CD14-positive monocyte (primary cell): ENCODE results near the gene OR2V2. TPM values are rescaled to one million over a fixed set of nuclear protein-coding genes. Genes with fewer than 3 reads are reported as not detected.

Source experiments
- DNase-seq, 3 donors: peaks; one replicate each; pipeline ENCODE4 v3.0.0-alpha.2; 2011 to 2022
- H2AFZ ChIP-seq: 2 replicates; pipeline ENCODE4 v1.6.0; 2012; ENCODE audit warnings: mild to moderate bottlenecking, low read depth, low read length, inconsistent platforms; ENCODE audit not compliant: insufficient read depth, poor library complexity, severe bottlenecking
- H3K27ac ChIP-seq, 2 donors: 1 replicate in 1 of 2; 2 replicates in 1 of 2; pipeline ENCODE4 v1.5.1; 2012 to 2013; ENCODE audit warnings: low read length in 2 of 2, control low read depth in 1 of 2, inconsistent platforms in 1 of 2, low read depth in 1 of 2, mild to moderate bottlenecking in 1 of 2
- H3K27me3 ChIP-seq, 2 donors: one replicate each; pipeline versions ENCODE4 v1.6.0 to v1.6.1; 2011 to 2013; ENCODE audit warnings: low read length in 2 of 2; ENCODE audit not compliant: control insufficient read depth in 2 of 2, insufficient read depth in 2 of 2
- H3K36me3 ChIP-seq, 2 donors: replicated peaks in 1 of 2; 1 replicate in 1 of 2; 2 replicates in 1 of 2; pipeline versions ENCODE4 v1.5.1 to v1.6.1; 2012 to 2013; ENCODE audit warnings: low read length in 2 of 2, control low read depth in 1 of 2, inconsistent platforms in 1 of 2, mild to moderate bottlenecking in 1 of 2; ENCODE audit not compliant: insufficient read depth in 2 of 2, control insufficient read depth in 1 of 2
- H3K4me1 ChIP-seq, 2 donors: 1 replicate in 1 of 2; 2 replicates in 1 of 2; pipeline versions ENCODE4 v1.5.1 to v1.6.1; 2012 to 2013; ENCODE audit warnings: low read length in 2 of 2, control low read depth in 1 of 2, inconsistent platforms in 1 of 2, mild to moderate bottlenecking in 1 of 2, moderate library complexity in 1 of 2; ENCODE audit not compliant: insufficient read depth in 2 of 2, control insufficient read depth in 1 of 2
- H3K4me2 ChIP-seq: replicated peaks from 2 replicates; pipeline ENCODE3; 2012; ENCODE audit warnings: low read length, moderate library complexity, mild to moderate bottlenecking; ENCODE audit not compliant: poor library complexity, severe bottlenecking; ENCODE audit errors: extremely low read depth
- H3K4me3 ChIP-seq, 3 experiments: fragments of 200-600 bp in 1 of 3; sonication (generic) in 1 of 3; replicated peaks in 1 of 3; 1 replicate in 2 of 3; 2 replicates in 1 of 3; pipeline ENCODE4 v1.5.1; 2011 to 2013; ENCODE audit warnings: low read length in 3 of 3, mild to moderate bottlenecking in 3 of 3, control low read depth in 2 of 3, low read depth in 2 of 3, inconsistent platforms in 1 of 3, moderate library complexity in 1 of 3
- H3K79me2 ChIP-seq: 2 replicates; pipeline ENCODE4 v1.6.0; 2012; ENCODE audit warnings: mild to moderate bottlenecking, control low read depth, inconsistent platforms, low read length, moderate library complexity; ENCODE audit not compliant: insufficient read depth
- H3K9ac ChIP-seq: 2 replicates; pipeline ENCODE4 v1.6.0; 2017; ENCODE audit warnings: low read length, mild to moderate bottlenecking; ENCODE audit not compliant: insufficient read depth, poor library complexity, severe bottlenecking
- H3K9me3 ChIP-seq, 2 donors: replicated peaks in 1 of 2; 1 replicate in 1 of 2; 2 replicates in 1 of 2; pipeline versions ENCODE4 v1.5.1 to v1.6.1; 2012 to 2013; ENCODE audit warnings: low read length in 2 of 2, control low read depth in 1 of 2; ENCODE audit not compliant: control insufficient read depth in 1 of 2, insufficient read depth in 1 of 2
- H4K20me1 ChIP-seq: 2 replicates; pipeline ENCODE4 v1.6.0; 2012; ENCODE audit warnings: mild to moderate bottlenecking, low read length, control low read depth, moderate library complexity; ENCODE audit not compliant: insufficient read depth
- H3K27ac Mint-ChIP-seq, 7 donors: one replicate each; pipeline ENCODE4 v1.8.0; 2020; ENCODE audit warnings: mild to moderate bottlenecking in 7 of 7, mixed read lengths in 7 of 7, moderate library complexity in 6 of 7, inconsistent platforms in 2 of 7
- H3K27me3 Mint-ChIP-seq, 3 donors: one replicate each; pipeline ENCODE4 v1.8.0; 2021 to 2022; ENCODE audit warnings: low read depth in 3 of 3, mild to moderate bottlenecking in 3 of 3, mixed read lengths in 3 of 3, moderate library complexity in 3 of 3, inconsistent platforms in 1 of 3
- H3K36me3 Mint-ChIP-seq, 2 donors: one replicate each; pipeline ENCODE4 v1.8.0; 2020; ENCODE audit warnings: mixed read lengths in 2 of 2, inconsistent platforms in 1 of 2, mild to moderate bottlenecking in 1 of 2
- H3K4me1 Mint-ChIP-seq: one replicate; pipeline ENCODE4 v1.8.0; 2020; ENCODE audit warnings: mild to moderate bottlenecking, mixed read lengths
- H3K4me3 Mint-ChIP-seq, 2 donors: one replicate each; pipeline ENCODE4 v1.8.0; 2020; ENCODE audit warnings: mild to moderate bottlenecking in 2 of 2, mixed read lengths in 2 of 2, moderate library complexity in 1 of 2
- H3K9me3 Mint-ChIP-seq, 7 donors: one replicate each; pipeline ENCODE4 v1.8.0; 2020 to 2022; ENCODE audit warnings: mixed read lengths in 7 of 7, mild to moderate bottlenecking in 6 of 7, moderate library complexity in 6 of 7, inconsistent platforms in 2 of 7
- WGBS: methylation state at CpG from one replicate; pipeline ENCODE4 v1.1.5; 2013; ENCODE audit warnings: missing lambda C conversion rate; ENCODE audit not compliant: insufficient coverage; 5-methylcytosine and 5-hydroxymethylcytosine counted together
- intact Hi-C, 2 donors: fragments of 100-400 bp; cut with micrococcal nuclease; formaldehyde crosslinking; loops; one replicate each; pipeline versions ENCODE4 v1.15.0 to v1.15.1; 2023
- polyA plus RNA-seq, 3 donors: library from polyadenylated mRNA; depleted of rRNA in 1 of 3; unstranded in 2 of 3; stranded (reverse) in 1 of 3; fragments of 300-500 nt in 2 of 3; fragments of >200 nt in 1 of 3; fragmentation: Illumina TruSeq in 2 of 3; gene quantifications; 1 replicate in 2 of 3; 2 replicates in 1 of 3; pipeline ENCODE4 v1.2.3, GENCODE V29; 2012 to 2021
- TF ChIP-seq, protein P1 (sequence below): fragments of 200-600 bp; IDR thresholded peaks from one replicate; pipeline ENCODE4 v1.8.0; 2022; ENCODE audit warnings: antibody characterized with exemption, mild to moderate bottlenecking

The OR2V2 gene
- polyA plus RNA-seq, 3 donors, result not detected

GRCh38 chr5:181187500-181188213 is 40.3 kb downstream of the OR2V2 start:
- WGBS, result 6% methylated on average over 35 of the region's 37 CpGs

DNA sequence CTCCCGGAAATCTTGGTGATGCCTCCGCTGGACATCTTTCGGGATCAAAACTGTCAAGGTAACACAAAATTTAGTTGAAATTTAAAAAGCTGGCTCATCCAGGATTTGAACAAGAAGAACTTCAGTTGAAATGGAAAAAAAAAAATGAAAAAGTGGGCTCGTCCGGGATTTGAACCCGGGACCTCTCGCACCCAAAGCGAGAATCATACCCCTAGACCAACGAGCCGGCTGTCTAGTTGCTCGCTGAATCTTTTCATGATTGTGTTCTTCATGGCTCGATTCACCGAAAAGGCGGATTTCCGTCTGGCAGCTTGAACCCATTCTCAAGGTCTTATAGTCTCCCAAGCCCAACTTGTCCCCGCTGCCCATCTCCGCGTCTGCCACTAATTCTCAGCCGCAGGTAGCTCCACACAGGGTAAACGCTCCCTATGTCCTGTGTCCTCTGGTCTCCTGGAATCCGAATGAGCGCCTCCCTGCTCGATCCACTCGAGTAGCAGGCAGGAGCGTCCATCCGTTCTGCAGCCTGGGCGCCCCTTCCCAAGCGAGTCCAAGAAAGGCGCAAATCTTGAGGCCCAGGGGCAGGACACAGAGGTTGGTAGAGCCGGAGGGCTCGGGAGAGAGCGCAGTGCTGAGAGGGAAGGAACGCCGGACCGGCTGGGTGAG is 41.4 kb downstream of the OR2V2 start:
- Mint-ChIP-seq H3K4me1 (peaks cover 49% of the 10 kb centered on the region), H3K36me3 (peaks cover 0 to 3% of the 10 kb centered on the region in 2 donors), H3K27ac (peak overlapping the region; percentile 74 to 88 (median 79)), H3K4me3 (peak overlapping the region; percentile 98), H3K9me3 (peaks cover 0 to 4% (median 4%) of the 10 kb centered on the region in 7 donors), H3K27me3 (peaks cover 15 to 47% (median 29%) of the 10 kb centered on the region in 3 donors)
- Histone ChIP-seq H3K4me3 (peak overlapping the region; percentile 64 to 96 (median 95)), H2AFZ (peak overlapping the region; percentile 91), H3K79me2 (no peaks in the 10 kb centered on the region), H4K20me1 (no peaks in the 10 kb centered on the region), H3K27me3 (peaks cover 0 to 19% of the 10 kb centered on the region in 2 donors), H3K9ac (peak overlapping the region; percentile 67), H3K4me1 (peaks cover 55 to 60% of the 10 kb centered on the region in 2 donors), H3K27ac (peak overlapping the region; percentile 31 to 69), H3K36me3 (no peaks in the 10 kb centered on the region), H3K9me3 (no peaks in the 10 kb centered on the region), H3K4me2 (peak overlapping the region; percentile 100)
- 0% methylated on average over 26 of the region's 35 CpGs for WGBS
- TF ChIP-seq, protein P1, sequence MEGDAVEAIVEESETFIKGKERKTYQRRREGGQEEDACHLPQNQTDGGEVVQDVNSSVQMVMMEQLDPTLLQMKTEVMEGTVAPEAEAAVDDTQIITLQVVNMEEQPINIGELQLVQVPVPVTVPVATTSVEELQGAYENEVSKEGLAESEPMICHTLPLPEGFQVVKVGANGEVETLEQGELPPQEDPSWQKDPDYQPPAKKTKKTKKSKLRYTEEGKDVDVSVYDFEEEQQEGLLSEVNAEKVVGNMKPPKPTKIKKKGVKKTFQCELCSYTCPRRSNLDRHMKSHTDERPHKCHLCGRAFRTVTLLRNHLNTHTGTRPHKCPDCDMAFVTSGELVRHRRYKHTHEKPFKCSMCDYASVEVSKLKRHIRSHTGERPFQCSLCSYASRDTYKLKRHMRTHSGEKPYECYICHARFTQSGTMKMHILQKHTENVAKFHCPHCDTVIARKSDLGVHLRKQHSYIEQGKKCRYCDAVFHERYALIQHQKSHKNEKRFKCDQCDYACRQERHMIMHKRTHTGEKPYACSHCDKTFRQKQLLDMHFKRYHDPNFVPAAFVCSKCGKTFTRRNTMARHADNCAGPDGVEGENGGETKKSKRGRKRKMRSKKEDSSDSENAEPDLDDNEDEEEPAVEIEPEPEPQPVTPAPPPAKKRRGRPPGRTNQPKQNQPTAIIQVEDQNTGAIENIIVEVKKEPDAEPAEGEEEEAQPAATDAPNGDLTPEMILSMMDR, result no peak
- DNase-seq, result peak; percentile 77 to 85 (median 78)
- intact Hi-C loops, result loop anchor here (1.0 to 2.0 kb wide), 3 partner anchors 16 to 33 kb away; partner anchors contain the start of gene TRIM7 (in 1 of the 2)

More at GRCh38 chr5:181187500-181188213, 40.3 kb downstream of the OR2V2 start:
- no peaks in the 10 kb centered on the region for H3K36me3 ChIP-seq
- Mint-ChIP-seq H3K36me3 (no peaks in the 10 kb centered on the region), H3K9me3 (peaks cover 0 to 5% (median 4%) of the 10 kb centered on the region in 7 donors), H3K27me3 (peaks cover 15 to 52% (median 35%) of the 10 kb centered on the region in 3 donors), H3K27ac (peak overlapping the region in 3 of 7 donors; percentile 63 to 84 (median 83)), H3K4me1 (peaks cover 50% of the 10 kb centered on the region), H3K4me3 (peak overlapping the region; percentile 98)
- H3K9ac ChIP-seq, result no peak overlapping the region
- H4K20me1 ChIP-seq, result no peaks in the 10 kb centered on the region
- no peaks in the 10 kb centered on the region for H3K9me3 ChIP-seq
- TF ChIP-seq, protein P1, result peak; percentile 11
- H3K27ac ChIP-seq, result no peak overlapping the region
- no peak overlapping the region for H2AFZ ChIP-seq
- peak overlapping the region; percentile 100 for H3K4me2 ChIP-seq
- H3K79me2 ChIP-seq, result no peaks in the 10 kb centered on the region
- peaks cover 0 to 24% of the 10 kb centered on the region in 2 donors for H3K27me3 ChIP-seq
- peaks cover 59 to 60% of the 10 kb centered on the region in 2 donors for H3K4me1 ChIP-seq
- DNase-seq, result peak; percentile 55
- H3K4me3 ChIP-seq, result peak overlapping the region in 1 of 3 experiments; percentile 96
- intact Hi-C loops, result loop anchor here in 1 of 2 donors (2.0 kb wide), 2 partner anchors 17 to 29 kb away; partner anchors contain the start of gene TRIM7
